OCI-M1 (cell line): ENCODE data around the gene PRSS21.

ENCODE experiments used
- DNase-seq: peaks from one replicate; lab custom pipeline; 2025; lab: John Stamatoyannopoulos, UW

PRSS21 gene

GRCh38 chr16:2843526-2843925 is 26.5 kb downstream of the PRSS21 start:
- DNase-seq = no peak

GRCh38 chr16:2845116-2845515 is 28.1 kb downstream of the PRSS21 start:
- no peak for DNase-seq

- DNase-seq = no peak
Observed at GRCh38 chr16:2846511-2847310, 29.7 kb downstream of the PRSS21 start.

- DNase-seq = no peak
Observed at GRCh38 chr16:2848933-2849725, 32.1 kb downstream of the PRSS21 start.

DNA sequence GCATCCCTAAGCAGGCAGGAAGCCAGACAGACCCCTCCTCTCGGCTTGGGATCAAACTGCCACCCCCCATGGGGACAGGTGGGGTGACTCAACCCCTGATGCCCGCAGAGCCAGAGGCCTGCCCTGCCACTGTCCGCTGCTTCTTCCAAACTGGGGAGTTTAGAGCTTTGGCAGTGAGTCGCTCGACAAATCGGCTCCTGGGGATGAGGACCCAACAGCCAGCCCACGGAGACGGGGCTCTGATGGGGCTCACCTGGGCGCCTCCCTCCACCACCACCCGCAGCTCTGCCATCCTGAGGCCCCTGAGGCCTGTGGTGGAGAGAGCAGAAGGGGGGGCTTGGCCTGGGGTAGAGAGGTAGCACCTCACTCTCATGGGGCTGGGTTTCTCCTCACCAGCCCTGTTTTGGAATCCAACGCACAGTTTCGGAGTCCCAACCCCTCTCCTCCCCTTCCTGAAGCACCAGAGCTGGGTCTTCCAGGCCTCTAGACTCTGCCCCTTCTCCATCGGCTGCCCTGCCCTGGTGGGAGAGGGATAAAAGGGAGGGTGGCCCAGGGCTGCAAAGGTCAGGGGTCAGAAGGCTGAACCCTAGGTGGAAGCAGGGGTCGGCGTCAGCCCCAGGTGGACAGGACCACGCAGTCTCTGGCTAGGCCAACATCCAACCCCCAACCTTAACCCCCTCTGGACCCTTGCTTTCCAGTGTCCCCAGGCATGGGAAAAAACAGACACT is 35.1 kb downstream of the PRSS21 start:
- DNase-seq = no peak

- no peak for DNase-seq
Observed at GRCh38 chr16:2852731-2853507, 35.9 kb downstream of the PRSS21 start.

- DNase-seq = no peak
Observed at GRCh38 chr16:2853531-2854073, 36.6 kb downstream of the PRSS21 start.

DNA sequence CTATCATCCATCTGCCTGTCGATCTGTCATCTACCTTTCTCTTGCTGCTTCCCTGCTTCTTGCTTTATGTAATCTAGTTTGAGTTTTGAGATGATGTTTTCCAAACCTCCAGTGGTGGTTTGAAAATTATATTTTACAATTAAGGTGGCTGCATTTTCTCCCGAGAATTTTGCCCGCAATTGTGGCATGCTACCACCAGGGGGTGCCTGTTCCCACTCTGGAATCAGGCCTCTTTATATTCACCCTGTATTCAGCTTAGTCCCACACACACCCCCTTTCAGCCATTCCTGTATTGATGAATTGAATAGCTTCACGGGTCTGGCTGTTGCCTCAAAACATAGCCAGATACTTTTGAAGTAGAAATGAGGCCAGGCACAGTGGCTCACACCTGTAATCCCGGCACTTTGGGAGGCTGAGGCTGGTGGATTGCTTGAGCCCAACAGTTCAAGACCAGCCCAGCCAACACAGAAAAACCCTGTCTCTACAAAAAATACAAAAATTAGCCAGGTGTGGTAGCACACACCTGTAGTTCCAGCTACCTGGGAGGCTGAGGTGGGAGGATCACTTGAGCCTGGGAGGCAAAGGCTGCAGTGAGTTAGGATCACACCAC is 37.8 kb downstream of the PRSS21 start:
- DNase-seq = peak; percentile 33

- no peak for DNase-seq
Observed at GRCh38 chr16:2855536-2855935, 38.5 kb downstream of the PRSS21 start.

- DNase-seq = peak; percentile 21
Observed at GRCh38 chr16:2856061-2856670, 39.1 kb downstream of the PRSS21 start.

DNA sequence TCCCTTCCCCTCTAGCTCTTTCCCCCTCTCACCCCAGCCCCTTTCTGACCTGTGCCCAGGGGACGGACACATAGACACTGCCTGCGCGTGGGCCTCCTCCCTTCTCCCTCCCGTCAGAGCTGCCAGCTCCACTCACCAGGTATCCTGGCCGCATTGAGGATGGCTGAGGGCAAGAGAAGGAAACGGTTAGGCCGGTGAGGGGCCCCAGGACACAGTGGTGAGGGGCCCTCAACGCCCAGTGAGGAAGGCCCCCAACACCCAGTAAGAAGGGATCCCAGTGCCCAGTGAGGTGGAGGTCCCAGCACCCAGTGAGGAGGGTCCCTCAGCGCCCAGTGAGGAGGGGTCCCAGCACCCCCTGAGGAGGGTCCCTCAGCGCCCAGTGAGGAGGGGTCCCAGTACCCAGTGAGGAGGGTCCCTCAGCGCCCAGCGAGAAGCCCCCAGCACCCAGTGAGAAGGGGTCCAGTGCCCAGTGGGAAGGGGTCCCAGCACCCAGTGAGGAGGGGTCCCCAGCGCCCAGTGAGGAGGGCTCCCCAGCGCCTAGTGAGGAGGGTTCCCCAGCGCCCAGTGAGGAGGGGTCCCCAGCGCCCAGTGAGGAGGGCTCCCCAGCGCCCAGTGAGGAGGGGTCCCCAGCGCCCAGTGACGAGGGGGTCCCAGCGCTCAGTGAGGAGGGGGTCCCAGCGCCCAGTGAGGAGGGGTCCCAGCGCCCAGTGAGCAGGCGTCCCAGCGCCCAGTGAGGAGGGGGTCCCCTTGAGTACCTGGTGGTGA is 39.8 kb downstream of the PRSS21 start:
- DNase-seq = no peak

GRCh38 chr16:2857451-2858244 is 40.6 kb downstream of the PRSS21 start, which contains the start of gene PRSS22:
TSS of gene PRSS22 (minus strand) at chr16:2858170. CDS start at chr16:2858104, 66 bp downstream.
- peak; percentile 5 for DNase-seq

GRCh38 chr16:2858245-2859025 is 41.4 kb downstream of the PRSS21 start:
- DNase-seq = no peak

DNA sequence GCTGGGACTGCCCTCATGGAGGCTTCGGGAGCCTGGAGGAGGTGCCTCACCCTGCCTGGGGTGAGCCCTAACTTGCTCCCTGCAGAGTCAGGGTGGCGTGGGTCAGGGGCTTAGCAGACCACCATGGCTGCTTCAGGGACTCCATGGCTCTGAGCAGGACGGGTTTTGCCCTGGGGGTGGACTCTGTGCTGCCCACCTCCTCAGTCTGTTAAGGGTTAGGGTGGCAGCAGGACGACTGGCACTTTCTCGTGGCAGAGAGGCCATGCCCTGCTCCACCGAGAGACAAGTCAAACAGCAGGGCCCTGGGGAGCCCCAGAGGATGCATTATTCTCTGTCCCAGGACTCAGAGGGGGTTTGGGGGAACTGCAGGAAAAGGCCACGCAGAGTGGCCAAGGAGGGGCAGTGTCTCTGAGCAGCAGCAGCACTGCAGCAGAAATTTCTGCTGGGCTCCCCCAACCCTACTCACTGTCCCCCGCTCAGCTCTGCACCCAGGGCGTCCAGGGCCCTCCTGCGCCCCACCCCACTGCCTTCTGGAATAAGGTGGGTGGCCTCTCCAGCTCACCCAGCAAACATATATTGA is 42.7 kb downstream of the PRSS21 start:
- DNase-seq = no peak

- DNase-seq = no peak
Observed at GRCh38 chr16:2860826-2861567, 44.0 kb downstream of the PRSS21 start.

GRCh38 chr16:2865651-2866050 is 48.6 kb downstream of the PRSS21 start:
- no peak for DNase-seq

GRCh38 chr16:2866431-2866830 is 49.4 kb downstream of the PRSS21 start:
- no peak for DNase-seq
